IPS-18c (cell line): Measurements from ENCODE around the gene TOMM40L.

Experiments used
- H3K4me3 ChIP-seq: 2 replicates; pipeline ENCODE4 v1.7.0; 2013; ENCODE audit warnings: low read depth, mild to moderate bottlenecking, low read length, moderate library complexity; ENCODE audit not compliant: insufficient read depth
- H3K9me3 ChIP-seq: one replicate; pipeline ENCODE4 v1.6.1; 2013; ENCODE audit warnings: mild to moderate bottlenecking, low read length, moderate library complexity; ENCODE audit not compliant: control insufficient read depth, insufficient read depth

Gene TOMM40L

DNA sequence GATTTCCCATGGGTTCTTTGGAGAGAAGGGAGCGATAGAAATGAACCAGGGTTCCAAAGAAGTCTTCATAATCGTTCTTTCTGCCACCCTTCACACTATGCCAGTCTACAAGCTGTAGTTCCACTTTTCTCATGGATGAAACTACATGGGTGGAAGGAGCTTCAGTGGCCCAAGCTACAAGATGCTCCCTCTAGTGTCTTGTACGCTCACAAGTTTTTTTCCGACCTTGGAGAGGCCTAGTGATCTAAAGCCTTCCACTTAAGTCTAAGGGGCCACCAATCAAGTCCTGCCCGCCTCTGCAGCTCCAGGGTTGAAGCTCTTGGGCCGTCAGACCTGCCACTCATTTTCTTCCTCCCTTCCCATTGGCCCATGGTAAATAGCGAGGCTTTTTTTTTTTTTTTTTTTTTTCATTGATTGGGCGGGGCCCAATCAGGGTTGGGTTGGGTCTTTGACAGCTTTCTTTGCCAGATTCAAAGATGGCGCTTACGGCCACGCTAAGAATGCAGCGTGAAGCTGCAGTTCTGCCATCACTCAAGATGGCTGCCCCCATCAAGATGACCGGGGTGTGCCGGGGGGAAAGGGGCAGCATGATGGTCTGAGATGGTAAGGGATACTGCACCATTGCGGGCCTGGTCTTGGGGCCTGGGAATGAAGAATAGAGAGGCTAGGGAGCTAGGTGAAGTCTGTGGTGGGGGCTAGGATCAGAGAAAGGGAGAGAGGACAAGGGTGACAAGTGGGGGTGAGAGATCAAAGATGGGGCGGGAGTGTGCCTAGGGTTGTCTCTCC, at the start of gene TOMM40L:
TOMM40L (plus strand) TSS at position 527 of the 786 bp plus-strand sequence. CDS start 430 bp downstream, outside the sequence.
- H3K9me3 ChIP-seq: no peaks in the 10 kb centered on the region
- peak within 1 kb of the TSS; percentile 83 for H3K4me3 ChIP-seq

DNA sequence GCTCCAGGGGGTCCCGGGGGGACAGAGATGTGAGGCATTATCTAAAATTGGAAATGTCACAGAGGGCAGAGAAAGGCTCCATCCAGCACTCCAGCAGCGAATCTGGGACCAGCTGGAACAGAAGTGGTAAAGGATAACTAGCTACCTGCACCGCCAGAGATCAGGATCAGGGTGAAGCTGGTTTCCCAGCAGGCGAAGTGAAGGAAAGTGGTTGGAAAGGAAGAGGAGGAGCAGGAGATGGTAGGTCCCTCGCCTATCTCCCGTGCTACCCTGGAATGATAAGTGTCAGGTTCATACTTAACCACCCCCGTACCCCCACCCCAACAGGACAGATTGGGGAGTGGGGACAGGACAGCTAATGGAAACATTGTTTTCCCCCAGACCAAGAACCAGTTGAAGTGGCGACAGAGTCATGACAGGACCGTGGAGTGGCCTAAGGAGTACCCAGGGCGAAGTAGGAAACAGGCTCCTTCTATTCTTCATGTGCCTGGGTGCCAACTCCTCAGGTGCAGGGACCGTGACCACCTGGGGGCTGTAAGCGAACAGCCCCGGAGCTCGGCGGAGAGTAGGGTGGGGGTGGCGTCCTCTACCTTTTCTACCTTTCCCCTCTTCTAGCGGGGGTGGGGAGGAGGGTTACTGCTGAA, 49.3 kb upstream of the TOMM40L start:
- Histone ChIP-seq H3K4me3 (peak overlapping the region; percentile 90), H3K9me3 (no peaks in the 10 kb centered on the region)

DNA sequence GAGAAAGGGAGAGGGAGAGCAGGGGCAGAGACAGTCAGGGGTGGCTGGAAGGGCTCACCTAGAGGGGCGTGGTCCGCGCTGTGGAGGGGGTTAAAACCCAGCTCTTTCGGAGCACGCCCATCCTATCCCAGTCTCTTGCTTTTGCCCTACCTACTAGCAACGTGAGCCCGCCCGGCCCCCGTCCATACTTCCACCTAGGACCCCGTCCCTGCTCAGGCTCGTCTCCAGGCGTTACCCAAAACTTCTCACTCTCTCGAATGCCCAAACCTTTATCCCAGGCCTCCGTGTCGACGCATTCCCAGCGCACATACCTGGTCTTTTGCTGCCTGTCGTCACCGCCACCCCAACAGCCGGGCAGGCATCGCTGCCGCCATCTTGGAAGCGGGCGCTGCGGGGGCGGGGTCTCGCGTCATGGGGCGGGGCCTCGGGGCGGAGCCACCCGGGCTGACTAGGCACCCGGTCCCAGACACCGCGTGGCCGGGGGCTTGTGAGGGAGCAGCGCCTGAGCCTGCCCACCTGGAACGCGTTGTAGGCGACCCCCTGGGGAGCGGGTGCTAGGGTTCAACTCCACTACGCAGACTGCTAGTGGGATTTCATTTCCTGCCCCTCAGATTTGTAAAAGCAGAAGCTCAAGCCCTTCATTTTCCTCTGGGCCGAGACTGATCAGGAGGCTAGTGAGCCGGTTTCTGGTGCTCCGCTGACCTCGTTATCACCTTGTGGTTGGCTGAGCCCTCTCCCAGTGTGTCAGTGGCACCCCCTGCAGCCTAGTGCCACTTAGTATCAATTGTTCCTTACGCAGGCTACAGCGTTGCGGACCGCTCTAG, 48.5 kb upstream of the TOMM40L start, which contains the start of gene B4GALT3:
B4GALT3 (minus strand) TSS at position 396 of the 824 bp plus-strand sequence. CDS start 1,447 bp downstream, outside the sequence.
- Histone ChIP-seq H3K4me3 (peak within 1 kb of the TSS; percentile 90), H3K9me3 (no peaks in the 10 kb centered on the region)

DNA sequence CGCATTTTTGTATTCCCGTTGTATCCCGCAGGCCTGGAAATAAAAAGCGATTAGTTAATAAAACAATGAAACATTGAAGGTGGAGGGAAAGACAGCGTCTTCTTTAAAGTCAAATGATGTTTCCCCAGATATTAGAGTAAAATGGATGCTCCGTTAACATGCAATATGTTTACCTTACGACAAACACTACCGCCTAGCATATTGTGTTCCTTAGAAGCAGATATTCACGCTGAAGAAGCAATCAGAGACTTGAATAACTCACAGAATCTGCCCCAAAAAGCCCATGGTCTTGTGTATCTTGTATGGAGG, 48.0 kb upstream of the TOMM40L start:
- peak overlapping the region; percentile 90; the same call in 1 of the 2 replicates for H3K4me3 ChIP-seq

DNA sequence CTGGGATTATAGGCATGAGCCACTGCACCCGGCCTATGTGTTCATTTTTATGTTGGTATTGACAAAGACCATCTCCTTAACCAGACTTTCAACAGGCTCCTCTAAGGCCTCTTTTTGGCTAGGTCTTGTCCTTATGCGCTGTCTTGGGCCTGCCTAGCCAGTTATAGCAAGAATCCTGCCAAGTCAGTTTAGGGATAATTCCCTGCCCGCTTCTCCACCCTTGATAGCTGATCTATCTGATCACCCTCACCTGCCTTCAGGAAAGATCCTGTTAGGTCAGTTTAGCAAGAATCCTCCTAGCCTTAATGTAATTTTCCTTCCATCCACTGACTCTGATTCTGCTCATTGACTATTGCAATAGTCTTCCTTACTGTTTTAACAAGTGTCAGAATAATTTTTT, 46.2 kb upstream of the TOMM40L start:
- H3K9me3 ChIP-seq: no peaks in the 10 kb centered on the region
- H3K4me3 ChIP-seq: no peak overlapping the region

More for the DNA sequence above, 48.0 kb upstream of the TOMM40L start:
- H3K9me3 ChIP-seq: no peaks in the 10 kb centered on the region

DNA sequence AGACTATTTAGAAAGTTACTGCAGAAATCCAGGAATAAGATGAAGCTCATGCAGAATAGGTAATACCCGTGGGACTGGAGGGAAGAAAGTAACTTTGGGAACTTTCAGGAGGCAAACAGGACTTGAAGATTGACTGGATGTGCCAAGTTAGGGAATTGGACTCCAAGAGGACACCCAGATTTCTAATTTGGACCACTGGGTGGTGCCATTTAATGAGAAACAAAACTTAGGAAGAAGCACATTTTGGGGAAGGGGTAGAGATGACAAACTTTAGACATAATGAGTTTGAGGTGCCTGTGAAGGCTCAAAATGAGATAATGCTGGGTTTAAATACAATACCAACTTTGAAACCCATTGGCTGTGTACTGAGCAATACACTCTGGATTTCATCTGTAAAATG, 45.2 kb upstream of the TOMM40L start:
- Histone ChIP-seq H3K4me3 (no peak overlapping the region), H3K9me3 (no peaks in the 10 kb centered on the region)

DNA sequence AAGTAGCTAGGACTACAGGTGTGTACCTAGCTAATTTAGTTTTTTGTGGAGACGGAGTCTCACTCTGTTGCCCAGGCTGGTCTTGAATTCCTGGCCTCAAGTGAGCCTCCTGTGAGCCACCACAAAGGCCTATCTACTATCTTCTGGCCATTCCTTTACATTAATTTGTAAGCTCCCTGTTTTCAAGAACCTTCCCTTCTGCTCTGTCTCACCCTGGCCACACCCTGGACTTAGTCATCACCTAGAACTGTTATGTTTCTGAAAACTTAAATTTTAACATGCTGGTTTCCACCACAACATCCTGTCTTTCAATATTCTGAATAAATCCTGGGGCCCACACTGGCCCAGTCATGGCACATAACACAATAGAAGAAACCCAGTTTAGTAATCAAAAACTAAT, 43.6 kb upstream of the TOMM40L start:
- no peak overlapping the region for H3K4me3 ChIP-seq

DNA sequence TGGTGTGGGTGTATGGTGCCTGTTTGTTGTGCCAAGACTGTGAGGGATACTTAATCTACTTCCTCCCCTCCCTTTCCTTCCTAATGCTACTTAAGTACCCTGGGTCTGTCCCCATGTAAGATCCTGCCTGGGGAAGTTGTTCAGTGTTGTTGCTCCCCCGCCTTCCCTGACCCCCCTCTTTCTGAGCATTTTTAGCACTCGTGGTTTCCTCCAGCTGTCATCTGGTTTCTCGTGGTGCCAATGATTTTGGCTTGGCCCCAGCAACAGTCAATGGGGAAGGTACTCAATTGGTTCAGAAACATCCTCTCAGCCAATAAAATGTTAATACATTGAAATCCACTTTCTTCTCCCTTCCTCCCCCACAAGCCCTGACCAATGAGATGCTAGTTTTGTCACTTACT, 40.6 kb upstream of the TOMM40L start:
- H3K9me3 ChIP-seq: no peaks in the 10 kb centered on the region
- no peak overlapping the region for H3K4me3 ChIP-seq

More for the DNA sequence above, 43.6 kb upstream of the TOMM40L start:
- no peaks in the 10 kb centered on the region for H3K9me3 ChIP-seq

DNA sequence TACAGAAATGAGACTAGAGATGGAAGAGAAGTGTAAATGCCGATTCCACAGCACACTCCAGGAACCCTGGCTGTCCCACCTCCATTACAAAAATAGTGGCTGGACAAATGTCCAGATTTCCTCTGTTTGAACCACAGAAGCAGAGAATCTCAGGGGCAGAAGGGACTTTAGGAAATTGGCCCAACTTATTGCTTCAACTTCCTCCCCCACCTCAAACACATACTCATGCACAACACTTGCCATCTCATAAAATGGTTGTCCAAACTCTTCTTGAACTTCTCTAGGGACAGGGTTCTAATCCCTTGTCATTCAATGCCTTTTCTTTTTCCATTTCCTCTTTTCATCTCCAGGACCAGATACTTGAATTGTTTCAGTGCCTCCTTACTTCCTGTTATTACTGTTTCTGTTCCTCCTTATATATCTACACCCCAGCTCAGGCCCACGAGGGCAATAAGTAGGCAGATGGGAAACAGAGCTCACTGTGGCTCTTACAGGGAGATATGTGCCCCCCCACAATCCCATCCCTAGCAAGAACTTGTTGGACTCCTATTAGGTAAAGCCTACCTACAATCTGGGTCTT, 40.0 kb upstream of the TOMM40L start:
- Histone ChIP-seq H3K9me3 (no peaks in the 10 kb centered on the region), H3K4me3 (no peak overlapping the region)

DNA sequence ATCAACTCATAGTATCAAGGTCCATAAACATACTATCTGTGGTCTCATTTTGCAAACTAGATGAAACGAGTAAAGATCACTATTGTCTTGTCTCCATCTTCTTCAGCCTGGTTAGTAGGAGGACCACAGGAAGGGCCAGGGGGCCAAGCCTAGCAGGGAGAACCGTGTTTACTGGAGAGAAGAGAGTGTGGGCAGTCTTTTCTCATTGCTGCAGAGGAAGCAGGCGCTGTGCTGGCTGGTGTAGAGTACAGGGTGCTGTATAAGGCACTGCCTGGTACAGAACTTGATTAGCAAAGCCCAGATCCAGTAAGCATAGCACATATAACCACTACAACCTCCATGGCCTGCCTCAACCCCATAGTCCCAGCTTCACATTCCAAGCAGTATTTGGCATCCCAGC, 38.5 kb upstream of the TOMM40L start:
- no peaks in the 10 kb centered on the region for H3K9me3 ChIP-seq

DNA sequence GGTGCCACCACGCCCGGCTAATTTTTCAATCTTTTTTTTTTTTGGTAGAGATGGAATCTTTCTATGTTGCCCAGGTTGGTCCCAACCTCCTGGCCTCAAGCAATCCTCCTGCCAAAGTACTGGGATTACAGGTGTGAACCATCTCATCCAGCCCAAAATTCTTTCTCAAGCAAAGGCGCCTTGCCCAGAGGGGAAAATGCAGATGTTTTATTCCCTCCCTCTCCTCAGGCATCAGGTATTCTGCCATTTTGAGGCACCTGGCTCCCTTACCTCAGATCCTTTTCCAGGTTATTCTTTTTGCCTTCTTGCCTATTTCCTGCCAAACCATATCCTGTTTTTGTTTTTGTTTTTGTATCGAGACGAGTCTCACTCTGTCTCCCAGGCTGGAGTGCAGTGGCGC, 37.5 kb upstream of the TOMM40L start:
- H3K4me3 ChIP-seq: no peak overlapping the region
- no peaks in the 10 kb centered on the region for H3K9me3 ChIP-seq

More for the DNA sequence above, 38.5 kb upstream of the TOMM40L start:
- H3K4me3 ChIP-seq: no peak overlapping the region

DNA sequence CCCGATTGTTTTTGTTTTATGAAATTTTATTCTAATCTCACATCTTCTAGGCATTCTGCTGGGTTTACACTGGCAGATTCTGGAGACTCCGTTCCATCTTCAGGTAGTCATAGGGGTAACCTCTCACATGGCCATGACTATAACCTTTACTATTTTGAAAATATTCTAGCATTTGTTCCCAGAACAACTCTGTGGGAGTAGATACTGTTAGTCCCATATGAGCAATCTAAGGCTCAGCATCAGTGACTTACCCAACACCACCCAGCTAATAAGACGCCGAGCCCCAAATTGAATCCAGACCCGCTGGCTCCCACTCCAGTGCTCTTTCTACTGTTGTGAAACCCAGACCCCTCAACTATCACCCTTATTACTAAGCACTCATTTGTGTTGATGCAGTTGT, 36.8 kb upstream of the TOMM40L start:
- Histone ChIP-seq H3K9me3 (no peaks in the 10 kb centered on the region), H3K4me3 (no peak overlapping the region)

DNA sequence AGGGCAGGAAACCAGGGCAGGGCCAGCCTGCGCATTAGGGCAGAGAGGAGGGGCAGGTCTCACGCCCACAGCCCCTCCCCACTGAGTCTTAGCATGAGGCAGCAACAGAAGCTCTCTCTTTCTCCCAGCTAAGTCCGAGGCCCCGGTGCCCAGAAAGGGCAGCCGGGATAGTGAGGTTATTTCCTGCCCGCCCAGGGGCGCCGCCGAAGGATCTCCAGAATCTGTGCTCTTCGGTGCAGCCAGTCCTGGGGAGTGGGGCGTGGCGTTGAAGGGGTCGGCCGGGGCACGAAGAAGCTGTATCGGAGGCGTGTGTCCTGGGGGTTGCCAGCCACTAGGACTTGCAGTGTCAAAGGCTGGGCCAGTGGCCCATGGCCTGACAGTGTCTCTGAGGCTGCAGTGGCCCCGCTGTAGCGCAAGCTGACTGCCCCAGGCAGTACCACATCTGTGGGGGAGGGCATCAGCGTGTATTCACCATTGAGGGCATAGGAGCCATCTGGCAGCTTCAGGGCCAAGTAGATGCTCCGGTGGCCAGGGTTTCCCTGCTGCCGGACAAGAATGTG, 34.8 kb upstream of the TOMM40L start:
- Histone ChIP-seq H3K9me3 (no peaks in the 10 kb centered on the region), H3K4me3 (no peak overlapping the region)

DNA sequence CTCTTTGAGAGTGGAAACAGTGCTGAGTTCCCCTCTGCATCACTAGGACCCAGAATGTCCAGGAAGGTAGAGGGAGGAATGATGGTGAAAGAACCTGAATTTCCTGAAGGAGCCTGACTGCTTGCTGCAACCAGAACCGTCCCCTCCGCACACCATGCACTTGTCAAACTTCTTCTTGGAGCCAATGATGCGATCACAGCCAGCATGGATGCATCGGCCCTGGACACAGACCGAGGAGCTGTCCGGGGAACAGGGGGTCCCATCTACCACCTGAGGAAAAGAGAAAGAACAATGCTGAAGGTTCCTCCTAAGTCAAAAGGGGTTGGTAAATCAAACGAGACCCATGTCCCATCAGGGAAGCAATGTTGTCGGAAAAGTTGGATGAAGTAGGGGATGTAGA, 33.9 kb upstream of the TOMM40L start:
- H3K4me3 ChIP-seq: no peak overlapping the region
- no peaks in the 10 kb centered on the region for H3K9me3 ChIP-seq

DNA sequence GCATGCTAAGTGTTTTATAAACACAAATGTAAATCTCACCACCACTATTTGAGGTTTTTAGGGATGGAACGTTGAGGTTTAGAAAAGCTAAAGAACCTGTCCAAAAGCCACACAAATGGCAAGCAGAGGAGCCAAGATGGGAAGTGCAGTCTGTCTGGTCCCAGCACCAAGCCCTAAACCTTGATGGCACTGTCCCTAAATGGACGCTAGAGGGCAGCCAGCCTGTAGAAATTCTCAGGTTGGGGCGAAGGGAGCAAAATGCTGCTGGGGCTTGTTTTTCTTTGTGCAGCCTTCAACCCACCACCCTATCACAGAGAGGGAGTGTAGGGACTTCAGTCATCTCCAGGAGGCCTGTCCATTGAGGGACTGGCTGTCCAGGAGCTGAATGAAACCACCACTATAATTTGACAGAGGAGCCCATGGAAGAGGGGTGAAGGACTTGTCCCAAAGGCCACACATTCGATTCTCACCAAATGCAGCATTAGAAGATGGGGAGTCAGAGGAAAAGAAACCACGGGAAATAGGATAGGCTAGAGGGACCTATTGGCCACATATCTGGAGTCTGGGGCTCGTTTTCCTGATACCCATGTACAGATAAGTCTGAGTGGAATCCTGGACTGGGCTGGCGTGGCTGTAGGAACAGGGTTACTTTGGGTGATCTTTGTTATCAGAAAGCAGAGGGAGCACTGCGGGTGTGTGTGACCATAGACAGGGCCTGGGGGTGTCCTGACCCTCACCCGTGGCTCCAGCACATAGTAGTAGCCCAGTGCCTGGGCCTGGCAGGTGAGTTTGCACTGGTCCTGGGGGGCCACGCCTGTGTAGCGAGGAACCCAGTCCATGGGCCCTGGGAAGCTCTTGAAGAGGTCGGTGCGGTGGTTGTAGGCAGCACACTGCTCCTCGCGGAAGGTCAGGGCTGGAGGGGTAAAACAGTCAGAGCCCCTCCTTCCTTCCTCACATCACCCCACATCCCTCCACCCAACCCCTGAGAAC, 33.1 kb upstream of the TOMM40L start:
- H3K9me3 ChIP-seq: no peaks in the 10 kb centered on the region
- H3K4me3 ChIP-seq: no peak overlapping the region

DNA sequence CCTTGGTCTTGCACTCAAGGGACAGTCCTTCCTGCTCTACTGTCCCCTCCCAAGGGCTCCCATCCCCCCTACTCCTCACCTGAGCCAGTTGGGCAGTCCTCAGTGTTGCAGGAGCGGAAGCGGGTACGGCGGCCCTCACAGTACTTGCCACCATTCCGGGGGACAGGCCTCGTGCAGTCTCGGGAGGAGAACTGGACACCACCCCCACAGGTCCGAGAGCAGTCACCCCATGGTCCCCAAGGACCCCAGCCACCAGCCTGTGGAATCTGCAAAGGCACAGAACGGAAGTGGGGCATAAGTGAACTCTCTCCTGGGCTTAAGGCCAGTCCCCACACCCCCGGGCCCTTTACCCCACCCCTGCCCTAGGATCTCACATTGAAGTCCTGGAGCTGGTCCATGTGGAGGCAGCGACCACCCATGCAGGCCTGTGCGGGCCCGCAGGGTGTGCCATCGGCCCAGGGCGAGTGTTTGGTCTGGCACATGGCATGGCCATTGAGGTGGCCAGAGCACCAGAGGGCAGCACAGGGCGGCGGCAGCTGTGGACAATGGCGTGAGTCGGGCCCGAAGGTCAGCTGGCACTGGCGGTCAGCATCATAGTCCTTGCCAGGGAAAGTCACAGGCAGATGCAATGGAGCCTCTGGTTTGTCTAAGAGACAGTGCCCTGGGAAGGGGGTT, 32.2 kb upstream of the TOMM40L start:
- Histone ChIP-seq H3K4me3 (no peak overlapping the region), H3K9me3 (no peaks in the 10 kb centered on the region)
